ENCODE data around the gene KIAA2012.

GRCh38 chr2:202035941-202036372 is 37.1 kb upstream of the KIAA2012 start:
- TF ChIP-seq MAX (IDR thresholded peaks at IDR 0.05) (no peak), JUN (IDR thresholded peaks at IDR 0.05; ENCODE audit: low read depth, low read length) (no peak), FOSL1 (IDR thresholded peaks at IDR 0.05; ENCODE audit: insufficient read depth, low read depth, low read length) (no peak), RNF2 (IDR thresholded peaks at IDR 0.05; ENCODE audit: borderline replicate concordance, low read depth, low read length, missing control alignments, poor library complexity, severe bottlenecking) (no peak), SP4 (IDR thresholded peaks at IDR 0.05; ENCODE audit: low read length) (no peak), POLR2A (IDR thresholded peaks at IDR 0.05; ENCODE audit: control extremely low read depth in 1 of 2, low read depth in 2 of 2, low read length in 2 of 2) (no peak; a peak in 1 of 3 replicates), TBP (IDR thresholded peaks at IDR 0.05; ENCODE audit: low read depth, low read length) (no peak), EZH2 (IDR thresholded peaks at IDR 0.05; ENCODE audit: low read depth, low read length, severe bottlenecking) (no peak), HDAC6 (IDR thresholded peaks at IDR 0.05; ENCODE audit: low read depth, low read length) (no peak), NANOG (IDR thresholded peaks at IDR 0.05; ENCODE audit: insufficient read depth, low read depth, low read length, poor library complexity, severe bottlenecking) (no peak), NRF1 (IDR thresholded peaks at IDR 0.05; ENCODE audit: low read depth, low read length) (no peak)

Data from H1 (cell line).